Activated CD8-positive, alpha-beta memory T cell treated with anti-CD3 and anti-CD28 coated beads, Interleukin-2, amount 50 U/mL, for 24 hours (primary cell): ENCODE data around the gene COL9A1.
"Not testable (repeated sequence)": the region's sequence is repeated elsewhere in the genome, so short reads cannot be mapped to it uniquely, and the experiment has no call there.

Experiments used
- DNase-seq: peaks from one replicate; pipeline ENCODE4 v3.0.0-alpha.2; 2020; ENCODE audit errors: extremely low read depth

The COL9A1 gene

GRCh38 chr6:70303034-70303525 lies at the start of gene COL9A1:
COL9A1 (minus strand) TSS chr6:70303084; CDS start chr6:70302924, 160 bp downstream.
- no peak for DNase-seq

- no peak for DNase-seq
Measured at GRCh38 chr6:70351461-70351860, 48.6 kb upstream of the COL9A1 start.

- no peak for DNase-seq
Measured at GRCh38 chr6:70345619-70346018, 42.7 kb upstream of the COL9A1 start.

- DNase-seq = no peak
Measured at GRCh38 chr6:70343313-70343712, 40.4 kb upstream of the COL9A1 start.

- not testable (repeated sequence) for DNase-seq
Measured at GRCh38 chr6:70339810-70340209, 36.9 kb upstream of the COL9A1 start.

GRCh38 chr6:70338775-70339174 lies 35.9 kb upstream of the COL9A1 start:
- DNase-seq = no peak

- no peak for DNase-seq
Measured at GRCh38 chr6:70337743-70338105, 34.8 kb upstream of the COL9A1 start.

- no peak for DNase-seq
Measured at GRCh38 chr6:70336996-70337742, 34.3 kb upstream of the COL9A1 start.

GRCh38 chr6:70327036-70327435 lies 24.2 kb upstream of the COL9A1 start:
- DNase-seq = no peak

- no peak for DNase-seq
Measured at GRCh38 chr6:70325009-70325408, 22.1 kb upstream of the COL9A1 start.

GRCh38 chr6:70317799-70318198 lies 14.9 kb upstream of the COL9A1 start:
- not testable (repeated sequence) for DNase-seq

GRCh38 chr6:70315079-70315751 lies 12.3 kb upstream of the COL9A1 start:
- DNase-seq = no peak

- no peak for DNase-seq
Measured at GRCh38 chr6:70314296-70314695, 11.4 kb upstream of the COL9A1 start.

- DNase-seq = no peak
Measured at GRCh38 chr6:70312165-70312745, 9.4 kb upstream of the COL9A1 start.

GRCh38 chr6:70310063-70310694 lies 7.3 kb upstream of the COL9A1 start:
- no peak for DNase-seq

GRCh38 chr6:70309243-70309642 lies 6.4 kb upstream of the COL9A1 start:
- DNase-seq = no peak

- not testable (repeated sequence) for DNase-seq
Measured at GRCh38 chr6:70308142-70308541, 5.3 kb upstream of the COL9A1 start.

- no peak for DNase-seq
Measured at GRCh38 chr6:70307008-70307407, 4.1 kb upstream of the COL9A1 start.

GRCh38 chr6:70304616-70305015 lies 1.7 kb upstream of the COL9A1 start:
- no peak for DNase-seq

GRCh38 chr6:70299456-70299855 lies 3.4 kb downstream of the COL9A1 start:
- no peak for DNase-seq

GRCh38 chr6:70298068-70298467 lies 4.8 kb downstream of the COL9A1 start:
- no peak for DNase-seq

- no peak for DNase-seq
Measured at GRCh38 chr6:70292193-70292592, 10.7 kb downstream of the COL9A1 start.
